H1 (cell line): Measurements from ENCODE around the gene SLC44A1. TPM values are rescaled to one million over a fixed set of nuclear protein-coding genes. Genes with fewer than 3 reads are reported as not detected.

Source experiments
- CTCF ChIA-PET: fragments of 300-600 bp; sonication (Branson Sonifier 250); formaldehyde crosslinking; loops from one replicate; lab custom pipeline; 2021; ENCODE audit not compliant: partially characterized antibody; lab: Charles Lee
- POLR2A ChIA-PET: fragments of 300-600 bp; sonication (Branson Sonifier 250); formaldehyde crosslinking; loops from one replicate; lab custom pipeline; 2021; ENCODE audit warnings: inconsistent platforms; ENCODE audit not compliant: partially characterized antibody; lab: Charles Lee
- DNase-seq, 2 experiments: peaks; one replicate each; pipeline versions ENCODE4 v3.0.0 to v3.0.0-alpha.2; 2010 to 2022; ENCODE audit warnings: low spot score in 2 of 2, low read depth in 1 of 2, mixed read lengths in 1 of 2
- FAIRE-seq: peaks from 2 replicates; lab custom pipeline; 2011; peaks lifted over from hg19 to GRCh38; lab: Jason Lieb, UNC
- H2AFZ ChIP-seq: 2 replicates; pipeline ENCODE4 v1.8.1; 2012; ENCODE audit warnings: low read length, inconsistent platforms
- H2AK5ac ChIP-seq: 2 replicates; pipeline ENCODE4 v1.6.1; 2013; ENCODE audit warnings: low read depth, low read length
- H2BK120ac ChIP-seq: replicated peaks from 2 replicates; pipeline ENCODE3; 2013; ENCODE audit warnings: low read depth, low read length, inconsistent platforms
- H2BK12ac ChIP-seq: 2 replicates; pipeline ENCODE4 v1.6.1; 2013; ENCODE audit warnings: low read depth, low read length
- H2BK15ac ChIP-seq: 2 replicates; pipeline ENCODE4 v1.6.1; 2013; ENCODE audit warnings: low read length
- H2BK20ac ChIP-seq: 2 replicates; pipeline ENCODE4 v1.6.1; 2013; ENCODE audit warnings: low read length
- H2BK5ac ChIP-seq: 2 replicates; pipeline ENCODE4 v1.6.1; 2013; ENCODE audit warnings: low read depth, low read length
- H3K14ac ChIP-seq: 2 replicates; pipeline ENCODE4 v1.6.1; 2013; ENCODE audit warnings: inconsistent platforms; ENCODE audit not compliant: insufficient read length
- H3K18ac ChIP-seq: 2 replicates; pipeline ENCODE4 v1.6.1; 2013; ENCODE audit warnings: low read length; ENCODE audit errors: extremely low read depth
- H3K23ac ChIP-seq: 2 replicates; pipeline ENCODE4 v1.6.1; 2013; ENCODE audit warnings: inconsistent platforms; ENCODE audit not compliant: insufficient read length
- H3K23me2 ChIP-seq: 2 replicates; pipeline ENCODE4 v1.6.1; 2013; ENCODE audit warnings: low read depth, low read length
- H3K27ac ChIP-seq: 2 replicates; pipeline ENCODE4 v1.6.1; 2011; ENCODE audit warnings: low read depth, low read length, inconsistent platforms
- H3K27me3 ChIP-seq, 4 experiments: replicated peaks in 1 of 4; 1 replicate in 1 of 4; 2 replicates in 3 of 4; pipeline versions ENCODE4 v1.6.1 to v1.8.1; 2011 to 2013; ENCODE audit warnings: low read length in 3 of 4, mild to moderate bottlenecking in 3 of 4, inconsistent platforms in 2 of 4, mixed read lengths in 2 of 4, moderate library complexity in 1 of 4; ENCODE audit not compliant: control insufficient read depth in 3 of 4, insufficient read depth in 3 of 4; ENCODE audit errors: extremely low read depth in 1 of 4
- H3K36me3 ChIP-seq, 4 experiments: 2 replicates each; pipeline versions ENCODE4 v1.6.1 to v1.8.1; 2011 to 2013; ENCODE audit warnings: mild to moderate bottlenecking in 4 of 4, low read length in 3 of 4, moderate library complexity in 2 of 4, control low read depth in 1 of 4, inconsistent platforms in 1 of 4; ENCODE audit not compliant: insufficient read depth in 4 of 4, control insufficient read depth in 2 of 4
- H3K4ac ChIP-seq: replicated peaks from 2 replicates; pipeline ENCODE3; 2013; ENCODE audit warnings: low read length, low read depth, mixed read lengths, inconsistent platforms; ENCODE audit not compliant: insufficient read length
- H3K4me1 ChIP-seq, 4 experiments: replicated peaks in 1 of 4; 1 replicate in 1 of 4; 2 replicates in 3 of 4; pipeline versions ENCODE4 v1.6.1 to v1.8.1; 2011 to 2013; ENCODE audit warnings: low read length in 3 of 4, inconsistent platforms in 2 of 4, mixed read lengths in 1 of 4; ENCODE audit not compliant: insufficient read depth in 4 of 4, control insufficient read depth in 3 of 4
- H3K4me2 ChIP-seq, 2 experiments: 2 replicates each; pipeline versions ENCODE4 v1.6.1 to v1.8.1; 2011 to 2013; ENCODE audit warnings: low read depth in 2 of 2, low read length in 2 of 2, control low read depth in 1 of 2, inconsistent platforms in 1 of 2, mild to moderate bottlenecking in 1 of 2; ENCODE audit not compliant: insufficient read depth in 1 of 2
- H3K4me3 ChIP-seq, 4 experiments: fragments of 200-600, 300-600 bp in 1 of 4; sonication (generic), shearing (Covaris generic), sonication (Bioruptor Twin) in 1 of 4; 2 replicates each; pipeline versions ENCODE4 v1.5.1 to v1.8.1; 2011 to 2016; ENCODE audit warnings: low read length in 4 of 4, low read depth in 3 of 4, control low read depth in 2 of 4, inconsistent platforms in 2 of 4, mild to moderate bottlenecking in 2 of 4, mixed read lengths in 1 of 4, moderate library complexity in 1 of 4; ENCODE audit not compliant: insufficient read depth in 2 of 4; ENCODE audit errors: extremely low read depth in 1 of 4
- H3K56ac ChIP-seq: replicated peaks from 2 replicates; pipeline ENCODE3; 2013; ENCODE audit warnings: low read depth, mild to moderate bottlenecking, mixed read lengths, low read length, inconsistent platforms; ENCODE audit not compliant: insufficient read length
- H3K79me1 ChIP-seq: 2 replicates; pipeline ENCODE4 v1.6.1; 2013; ENCODE audit warnings: low read depth, low read length, control low read depth
- H3K79me2 ChIP-seq, 2 experiments: 2 replicates each; pipeline versions ENCODE4 v1.6.1 to v1.8.1; 2012 to 2013; ENCODE audit warnings: low read length in 2 of 2, mild to moderate bottlenecking in 2 of 2, inconsistent platforms in 1 of 2; ENCODE audit not compliant: insufficient read depth in 2 of 2, control insufficient read depth in 1 of 2
- H3K9ac ChIP-seq, 4 experiments: replicated peaks in 1 of 4; 1 replicate in 1 of 4; 2 replicates in 3 of 4; pipeline versions ENCODE4 v1.6.1 to v1.8.1; 2011 to 2013; ENCODE audit warnings: low read depth in 3 of 4, low read length in 3 of 4, control low read depth in 2 of 4, mild to moderate bottlenecking in 2 of 4, moderate library complexity in 2 of 4, inconsistent platforms in 1 of 4; ENCODE audit errors: extremely low read depth in 1 of 4
- H3K9me3 ChIP-seq, 2 experiments: 2 replicates each; pipeline versions ENCODE4 v1.6.1 to v1.8.1; 2012 to 2013; ENCODE audit warnings: mild to moderate bottlenecking in 2 of 2, moderate library complexity in 2 of 2, control low read depth in 1 of 2, inconsistent platforms in 1 of 2, low read depth in 1 of 2, low read length in 1 of 2, mixed read lengths in 1 of 2; ENCODE audit not compliant: insufficient read depth in 2 of 2
- H4K20me1 ChIP-seq, 2 experiments: replicated peaks in 1 of 2; 2 replicates each; pipeline versions ENCODE3 to v1.8.1; 2011 to 2013; ENCODE audit warnings: inconsistent platforms in 2 of 2, low read length in 2 of 2, mild to moderate bottlenecking in 1 of 2; ENCODE audit not compliant: insufficient read depth in 2 of 2, control insufficient read depth in 1 of 2
- H4K5ac ChIP-seq: 2 replicates; pipeline ENCODE4 v1.6.1; 2013; ENCODE audit warnings: low read length, low read depth, mixed read lengths, inconsistent platforms; ENCODE audit not compliant: insufficient read length
- H4K8ac ChIP-seq: 2 replicates; pipeline ENCODE4 v1.8.0; 2013; ENCODE audit warnings: mild to moderate bottlenecking, moderate library complexity, low read length, inconsistent platforms; ENCODE audit not compliant: insufficient read depth; ENCODE audit errors: extremely low read depth
- H4K91ac ChIP-seq: replicated peaks from 2 replicates; pipeline ENCODE3; 2013; ENCODE audit warnings: low read length, mixed read lengths, inconsistent platforms; ENCODE audit not compliant: insufficient read length
- CREB1 ChIP-seq: IDR thresholded peaks from 2 replicates; pipeline ENCODE4 v1.6.1; 2012; ENCODE audit warnings: inconsistent platforms
- WGBS, 2 experiments: shearing (Covaris generic) in 1 of 2; methylation state at CpG; one replicate each; pipeline versions ENCODE4 v1.1.6 to v1.1.7; 2013 to 2015; ENCODE audit warnings: low lambda C conversion rate in 2 of 2, mixed read lengths in 2 of 2, inconsistent platforms in 1 of 2, low coverage in 1 of 2, missing lambda C conversion rate in 1 of 2; ENCODE audit not compliant: insufficient replicate concordance in 2 of 2, insufficient coverage in 1 of 2, insufficient read length in 1 of 2; ENCODE audit errors: extremely low coverage in 1 of 2, missing lambda C conversion rate in 1 of 2; 5-methylcytosine and 5-hydroxymethylcytosine counted together
- polyA plus RNA-seq, 7 experiments: library from polyadenylated mRNA; depleted of rRNA in 3 of 7; stranded (reverse) in 5 of 7; unstranded in 2 of 7; fragments of >200 nt in 5 of 7; fragments of 200-250 nt in 2 of 7; gene quantifications; 1 replicate in 5 of 7; 2 replicates in 1 of 7; 4 replicates in 1 of 7; pipeline versions ENCODE4 v1.2.1 to v1.2.3, GENCODE V29; 2011 to 2013; ENCODE audit warnings: missing spikeins in 2 of 7, mixed read lengths in 2 of 7
- total RNA-seq: library from RNA; stranded (reverse); fragmentation: NEBNext Ultra II Directional; extraction: Animal tissue kit (Norgen Biotek cat#: 25700); gene quantifications from 2 replicates; pipeline ENCODE4 v1.2.1, GENCODE V29; 2021
- TF ChIP-seq, protein P1 (sequence below): IDR thresholded peaks from 2 replicates; pipeline ENCODE4 v1.6.1; 2012; ENCODE audit warnings: inconsistent platforms

SLC44A1 gene
- total and polyA plus RNA-seq, 2 of the 8 experiments (the other 6 are each of a cell fraction or from before 2014, with no cell fraction given): 30.5 to 71.2 TPM

GRCh38 chr9:105447386-105447813, 202.9 kb downstream of the SLC44A1 start:
- no peak overlapping the region for H2AK5ac ChIP-seq
- peak overlapping the region; percentile 73 for H4K8ac ChIP-seq
- H3K56ac ChIP-seq: no peak overlapping the region
- no peak overlapping the region for H3K23ac ChIP-seq
- peak overlapping the region; percentile 75; the same call in 1 of the 2 replicates for H3K18ac ChIP-seq
- CTCF ChIA-PET: interaction anchor here (1.0 to 1.7 kb wide), 4 partner anchors 14 to 136 kb away, joined by 3 to 5 read pairs (median 4); no protein-coding TSS in a partner anchor
- H4K91ac ChIP-seq: peak overlapping the region; percentile 35
- H2BK120ac ChIP-seq: no peak overlapping the region
- H3K4me3 ChIP-seq: peak overlapping the region; percentile 63 to 81 (median 76)
- H3K27ac ChIP-seq: no peak overlapping the region
- peak overlapping the region; percentile 67 to 88 for H3K4me2 ChIP-seq
- peaks cover 9% of the 10 kb centered on the region for H3K23me2 ChIP-seq
- no peak overlapping the region for H2BK20ac ChIP-seq
- H4K20me1 ChIP-seq: peaks cover 0 to 2% of the 10 kb centered on the region in 2 experiments
- DNase-seq: no peak
- peak overlapping the region; percentile 44 for H4K5ac ChIP-seq
- H3K9me3 ChIP-seq: no peaks in the 10 kb centered on the region
- peak overlapping the region in 3 of 4 experiments; percentile 33 to 77 (median 76); a peak in 5 of 7 replicates for H3K9ac ChIP-seq
- no peaks in the 10 kb centered on the region for H3K27me3 ChIP-seq
- H3K79me1 ChIP-seq: no peaks in the 10 kb centered on the region
- no peak overlapping the region for H3K4ac ChIP-seq
- TF ChIP-seq CREB1: no peak
- TF ChIP-seq, protein P1, sequence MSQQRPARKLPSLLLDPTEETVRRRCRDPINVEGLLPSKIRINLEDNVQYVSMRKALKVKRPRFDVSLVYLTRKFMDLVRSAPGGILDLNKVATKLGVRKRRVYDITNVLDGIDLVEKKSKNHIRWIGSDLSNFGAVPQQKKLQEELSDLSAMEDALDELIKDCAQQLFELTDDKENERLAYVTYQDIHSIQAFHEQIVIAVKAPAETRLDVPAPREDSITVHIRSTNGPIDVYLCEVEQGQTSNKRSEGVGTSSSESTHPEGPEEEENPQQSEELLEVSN: 0 out of 2 replicates have a peak, but pooled peaks have one; percentile 15
- POLR2A ChIA-PET: interaction anchor here (0.8 kb wide), 1 partner anchor 12 kb away, joined by 3 read pairs; no protein-coding TSS in a partner anchor
- peak overlapping the region; percentile 22; the same call in 1 of the 2 replicates for H2BK15ac ChIP-seq
- no peaks in the 10 kb centered on the region for H3K36me3 ChIP-seq
- H2AFZ ChIP-seq: peak overlapping the region; percentile 68; the same call in 1 of the 2 replicates
- no peak overlapping the region for H2BK5ac ChIP-seq
- H2BK12ac ChIP-seq: no peak overlapping the region
- H3K14ac ChIP-seq: no peak overlapping the region
- peaks cover 0 to 5% (median 3%) of the 10 kb centered on the region in 4 experiments; a peak in 1 of 7 replicates for H3K4me1 ChIP-seq
- FAIRE-seq: no peak
- 22% methylated on average over 15 of the region's 16 CpGs; no CpG with 5 or more reads in 1 of the 2 experiments for WGBS, 2 experiments
- peaks cover 0 to 29% of the 10 kb centered on the region in 2 experiments; a peak in 3 of 4 replicates for H3K79me2 ChIP-seq
